SU-DHL-6 (cell line): ENCODE results near the gene AFG1L.

Source experiments
- CTCF ChIP-seq: fragments of 200-600 bp; sonication (generic); IDR thresholded peaks from one replicate; pipeline ENCODE4 v1.5.1; 2017; ENCODE audit warnings: antibody characterized with exemption, mild to moderate bottlenecking, low read length, moderate library complexity; ENCODE audit not compliant: insufficient read depth, poor library complexity, severe bottlenecking
- EZH2phosphoT487 ChIP-seq: fragments of 200-600 bp; sonication (generic), shearing (Covaris generic); conservative IDR thresholded peaks from 2 replicates; pipeline ENCODE4 v1.6.1; 2018; ENCODE audit warnings: mild to moderate bottlenecking, antibody characterized with exemption, low read length, moderate library complexity, mixed read lengths

- TF ChIP-seq CTCF (no peak), EZH2phosphoT487 (no peak)
Observed at GRCh38 chr6:108497883-108498282, 203.0 kb downstream of the AFG1L start.
